NCI-H1930 (cell line): ENCODE data around the gene CALCR.

ENCODE experiments used
- DNase-seq, 2 experiments: peaks; one replicate each; lab custom pipeline; 2025; lab: John Stamatoyannopoulos, UW

The CALCR gene

GRCh38 chr7:93447509-93447908 is 127.0 kb downstream of the CALCR start:
- DNase-seq: no peak

GRCh38 chr7:93442478-93443224 is 131.9 kb downstream of the CALCR start:
- DNase-seq: no peak

DNA sequence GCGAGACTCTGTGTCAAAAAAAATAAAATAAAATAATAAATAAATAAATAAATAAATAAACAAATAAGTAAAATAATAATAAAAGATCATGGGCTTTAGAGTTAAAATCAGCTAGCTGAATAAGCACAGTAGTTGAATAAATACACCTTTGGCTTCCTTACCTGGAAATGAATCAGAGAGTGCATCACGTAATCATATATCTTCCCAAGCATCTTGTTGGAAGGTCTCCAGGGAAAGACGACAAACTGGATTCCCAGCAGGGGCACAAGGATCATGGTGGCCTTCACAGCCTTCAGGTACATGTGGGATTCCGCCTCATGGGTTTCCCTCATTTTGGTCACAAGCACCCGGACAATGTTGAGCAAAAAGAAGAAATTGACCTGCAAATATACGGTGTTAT is 138.7 kb downstream of the CALCR start:
- DNase-seq: no peak

DNA sequence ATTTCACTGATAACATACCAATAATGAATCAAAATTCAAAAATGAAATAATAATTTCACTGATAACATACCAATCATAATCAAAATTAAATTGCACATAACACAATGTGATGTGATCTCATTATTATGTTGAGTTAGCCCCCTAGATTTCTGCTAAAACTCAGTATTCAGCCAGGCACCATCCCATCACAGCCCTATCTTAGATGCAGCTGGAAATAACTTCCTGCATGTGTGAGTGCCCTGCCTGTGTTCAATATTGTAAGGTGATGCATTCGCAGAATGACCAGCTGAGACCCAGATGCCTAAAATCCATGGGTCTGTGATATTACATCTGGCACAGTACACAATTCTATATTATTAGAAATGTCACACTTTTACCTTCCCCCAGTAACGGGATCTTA is 142.4 kb downstream of the CALCR start:
- DNase-seq: no peak

- no peak for DNase-seq
These were observed 143.5 kb downstream of the CALCR start for GRCh38 chr7:93430917-93431588.

- DNase-seq: no peak
These were observed 145.0 kb downstream of the CALCR start for GRCh38 chr7:93429563-93429962.

GRCh38 chr7:93427107-93427506 is 147.4 kb downstream of the CALCR start:
- DNase-seq: no peak

DNA sequence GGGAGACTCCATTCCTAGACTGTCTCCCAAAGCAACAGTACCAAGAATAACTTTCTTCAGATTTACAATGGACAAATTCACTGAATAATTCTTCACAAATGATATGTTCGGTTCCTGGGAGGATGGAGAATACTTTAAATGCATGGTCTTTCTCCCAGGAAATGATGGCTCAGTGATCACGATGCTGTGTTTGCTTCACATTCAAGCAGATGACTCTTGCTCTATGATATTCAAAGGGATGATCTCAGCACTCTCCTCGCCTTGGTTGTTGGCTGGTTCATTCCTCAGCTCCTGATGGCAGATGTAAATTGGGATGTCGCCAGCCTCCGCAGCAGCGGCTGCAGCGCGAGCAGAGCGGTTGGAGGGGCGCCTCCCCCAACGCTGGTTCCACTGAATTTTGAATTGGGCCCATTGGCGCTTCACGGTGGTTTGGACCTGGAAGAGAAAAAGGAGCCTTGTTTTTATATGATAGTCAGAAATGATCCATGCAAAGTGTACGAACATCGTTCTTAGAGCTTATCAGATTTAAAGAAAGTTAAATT is 148.3 kb downstream of the CALCR start:
- DNase-seq: no peak

DNA sequence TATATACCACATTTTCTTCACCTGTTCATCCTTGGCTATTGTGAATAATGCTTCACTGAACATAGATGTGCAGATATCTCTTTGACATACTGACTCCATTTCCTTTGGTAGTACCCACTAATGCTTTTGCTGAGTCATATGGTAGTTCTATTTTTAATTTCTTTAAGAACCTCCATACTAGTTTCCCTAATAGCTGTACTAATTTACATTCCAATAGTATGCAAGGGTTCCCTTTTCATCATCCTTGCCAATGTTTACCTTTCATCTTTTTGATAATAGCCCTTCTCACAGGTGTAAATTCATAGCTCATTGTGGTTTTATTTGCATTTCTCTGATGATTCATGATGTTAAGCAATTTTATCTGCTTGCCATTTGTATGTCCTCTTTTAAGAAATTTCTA is 159.9 kb downstream of the CALCR start:
- DNase-seq: peak in 1 of 2 experiments; percentile 14

DNA sequence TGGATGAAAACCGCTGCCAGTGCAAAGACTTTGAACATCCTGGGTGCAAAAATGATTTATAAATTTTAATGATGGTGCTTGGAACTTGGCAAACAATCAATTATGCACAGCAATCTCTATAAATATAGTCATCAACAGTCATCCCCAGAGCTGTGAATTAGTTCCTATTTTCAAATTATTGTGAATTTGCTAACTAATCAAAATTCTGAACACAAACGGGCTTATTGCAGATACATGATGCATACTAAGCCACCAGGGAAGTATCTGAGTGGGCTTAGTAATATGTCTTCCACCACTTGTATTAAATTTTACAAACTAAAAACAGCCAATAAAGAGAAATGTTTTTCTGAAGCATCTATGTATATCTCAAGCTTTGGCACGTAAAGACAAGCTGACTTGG is 165.2 kb downstream of the CALCR start:
- DNase-seq: no peak

GRCh38 chr7:93407239-93407638 is 167.3 kb downstream of the CALCR start:
- DNase-seq: no peak

- no peak for DNase-seq
These were observed 171.6 kb downstream of the CALCR start for GRCh38 chr7:93402944-93403343.

DNA sequence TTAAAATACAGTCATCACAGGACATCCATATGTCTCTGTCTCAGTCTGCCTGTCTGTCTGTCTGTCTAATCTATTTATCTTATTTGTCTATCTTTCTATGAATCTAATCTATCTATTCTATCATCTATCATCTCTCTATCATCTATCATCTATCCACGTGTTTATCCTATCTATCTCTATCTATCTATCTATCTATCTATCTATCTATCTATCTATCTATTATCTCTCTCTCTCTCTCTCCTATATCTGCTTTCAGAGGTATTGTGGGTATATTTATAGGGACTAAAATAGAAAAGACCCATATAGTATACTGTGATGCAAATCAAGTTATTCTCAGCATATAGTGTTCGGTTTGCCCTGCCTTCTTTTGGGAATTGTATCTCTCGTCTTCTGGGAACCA is 174.9 kb downstream of the CALCR start:
- no peak for DNase-seq

- DNase-seq: no peak
These were observed 181.5 kb downstream of the CALCR start for GRCh38 chr7:93392984-93393383.

DNA sequence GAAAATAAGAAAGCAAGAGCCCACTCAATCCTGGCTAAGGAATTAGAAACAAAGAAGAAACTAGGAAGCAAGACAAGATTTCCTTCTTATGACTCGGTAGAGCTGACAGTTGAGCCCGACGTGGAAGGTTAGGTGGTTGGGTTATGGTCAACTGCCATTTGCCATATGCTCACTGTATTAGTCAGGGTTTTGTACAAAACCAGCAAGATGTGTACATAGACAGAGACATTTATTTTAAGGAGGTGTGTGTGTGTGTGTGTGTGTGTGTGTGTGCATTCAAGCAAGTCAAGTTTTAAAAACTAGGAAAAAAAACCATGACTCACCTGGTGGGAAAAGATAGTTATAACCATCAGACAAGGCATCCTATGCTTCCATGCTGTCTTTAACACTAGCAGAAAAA is 183.9 kb downstream of the CALCR start:
- DNase-seq: no peak

GRCh38 chr7:93382362-93382761 is 192.2 kb downstream of the CALCR start:
- DNase-seq: no peak

DNA sequence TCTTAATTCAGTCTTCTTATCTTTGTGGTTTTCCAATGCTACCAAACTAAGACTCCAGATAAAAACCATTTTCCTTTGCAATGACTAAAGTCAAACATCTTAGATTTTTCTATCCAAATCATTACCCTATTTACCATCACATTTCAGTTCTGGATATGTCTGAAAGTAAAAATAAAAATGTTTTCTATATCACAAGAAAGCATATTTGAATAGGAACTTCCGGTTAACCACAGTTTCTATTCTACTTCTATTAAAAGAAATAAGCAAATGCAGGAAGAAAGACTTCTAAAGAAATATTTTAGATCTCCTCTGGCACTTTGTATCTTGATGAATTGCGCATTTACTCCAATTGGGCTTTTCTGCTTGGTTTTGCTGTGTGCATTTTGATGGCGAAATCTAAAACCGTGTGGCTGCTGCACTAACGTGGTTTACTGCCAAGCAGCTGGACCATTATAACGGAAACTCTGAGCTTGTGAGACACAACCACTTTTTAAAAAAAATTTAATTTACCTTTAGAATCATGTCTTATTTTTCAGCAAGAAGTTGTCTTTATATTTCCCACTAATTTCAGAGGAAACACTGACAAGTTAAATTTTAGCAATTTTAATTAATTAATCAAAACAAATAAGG is 196.3 kb downstream of the CALCR start:
- no peak for DNase-seq

GRCh38 chr7:93375603-93376002 is 198.9 kb downstream of the CALCR start:
- no peak for DNase-seq
